Loucy (cell line): ENCODE results near the gene CDC7.

Experiments used
- H2AFZ ChIP-seq: fragments of 200-600 bp; sonication (generic); 2 replicates; pipeline ENCODE4 v1.6.0; 2016; ENCODE audit warnings: antibody characterized with exemption, mild to moderate bottlenecking, low read length, moderate library complexity
- H3F3A ChIP-seq: fragments of 200-600 bp; 2 replicates; pipeline ENCODE4 v1.6.0; 2016; ENCODE audit warnings: antibody characterized with exemption, low read depth, mild to moderate bottlenecking
- H3K27me3 ChIP-seq: fragments of 200-600 bp; sonication (generic); 2 replicates; pipeline ENCODE4 v1.6.1; 2014; ENCODE audit warnings: low read length, mild to moderate bottlenecking; ENCODE audit not compliant: insufficient read depth, poor library complexity, severe bottlenecking
- H3K36me3 ChIP-seq: fragments of 200-600 bp; sonication (generic); 2 replicates; pipeline ENCODE4 v1.6.1; 2016; ENCODE audit warnings: low read length; ENCODE audit not compliant: insufficient read depth
- H3K4me1 ChIP-seq: fragments of 200-600 bp; sonication (generic); 2 replicates; pipeline ENCODE4 v1.5.1; 2014; ENCODE audit warnings: low read length, mild to moderate bottlenecking; ENCODE audit not compliant: insufficient read depth, poor library complexity, severe bottlenecking
- H3K4me2 ChIP-seq: fragments of 200-600 bp; sonication (generic); 2 replicates; pipeline ENCODE4 v1.6.0; 2014; ENCODE audit warnings: antibody characterized with exemption, low read length, low read depth, mild to moderate bottlenecking; ENCODE audit not compliant: poor library complexity, severe bottlenecking
- H3K4me3 ChIP-seq: fragments of 200-600 bp; sonication (generic); 2 replicates; pipeline ENCODE4 v1.5.1; 2014; ENCODE audit warnings: low read length, mild to moderate bottlenecking, mixed read lengths; ENCODE audit not compliant: poor library complexity, severe bottlenecking
- H3K79me2 ChIP-seq: fragments of 200-600 bp; sonication (generic); 2 replicates; pipeline ENCODE4 v1.6.1; 2014; ENCODE audit warnings: low read length; ENCODE audit not compliant: insufficient read depth
- H3K9ac ChIP-seq: fragments of 200-600 bp; sonication (generic); 2 replicates; pipeline ENCODE4 v1.6.0; 2014; ENCODE audit warnings: mild to moderate bottlenecking, low read depth, low read length, moderate library complexity; ENCODE audit not compliant: poor library complexity, severe bottlenecking
- H3K9me2 ChIP-seq: fragments of 200-600 bp; sonication (generic); replicated peaks from 2 replicates; pipeline ENCODE4 v1.6.1; 2016; ENCODE audit warnings: low read depth, low read length, mixed read lengths
- H3K9me3 ChIP-seq: fragments of 200-600 bp; sonication (generic); 2 replicates; pipeline ENCODE4 v1.6.1; 2014; ENCODE audit warnings: mild to moderate bottlenecking, antibody characterized with exemption, low read length, low read depth; ENCODE audit not compliant: insufficient read depth
- H4K20me1 ChIP-seq: fragments of 200-600 bp; sonication (generic); 2 replicates; pipeline ENCODE4 v1.6.0; 2014; ENCODE audit warnings: antibody characterized with exemption, low read length, mild to moderate bottlenecking; ENCODE audit not compliant: insufficient read depth, poor library complexity, severe bottlenecking
- CTCF ChIP-seq: fragments of 200-600 bp; sonication (generic); conservative IDR thresholded peaks from 2 replicates; pipeline ENCODE4 v1.5.1; 2014; ENCODE audit warnings: mild to moderate bottlenecking, antibody characterized with exemption, low read length
- EZH2phosphoT487 ChIP-seq: fragments of 200-600 bp; IDR thresholded peaks from 2 replicates; pipeline ENCODE4 v1.6.1; 2018; ENCODE audit warnings: antibody characterized with exemption, mild to moderate bottlenecking, moderate library complexity, borderline replicate concordance

The CDC7 gene

GRCh38 chr1:91552091-91552490 lies 51.4 kb downstream of the CDC7 start:
- no peak overlapping the region for H3K4me2 ChIP-seq
- H3K36me3 ChIP-seq: no peaks in the 10 kb centered on the region
- no peaks in the 10 kb centered on the region for H3K9me3 ChIP-seq
- no peaks in the 10 kb centered on the region for H3K9me2 ChIP-seq
- H4K20me1 ChIP-seq: no peaks in the 10 kb centered on the region
- TF ChIP-seq EZH2phosphoT487 (no peak), CTCF (no peak)
- no peaks in the 10 kb centered on the region for H3K27me3 ChIP-seq
- no peak overlapping the region for H3K4me3 ChIP-seq
- H3F3A ChIP-seq: peaks cover 4% of the 10 kb centered on the region; the same call in 1 of the 2 replicates
- no peak overlapping the region for H2AFZ ChIP-seq
- H3K79me2 ChIP-seq: no peaks in the 10 kb centered on the region
- no peak overlapping the region for H3K9ac ChIP-seq
- H3K4me1 ChIP-seq: peaks cover 43% of the 10 kb centered on the region

DNA sequence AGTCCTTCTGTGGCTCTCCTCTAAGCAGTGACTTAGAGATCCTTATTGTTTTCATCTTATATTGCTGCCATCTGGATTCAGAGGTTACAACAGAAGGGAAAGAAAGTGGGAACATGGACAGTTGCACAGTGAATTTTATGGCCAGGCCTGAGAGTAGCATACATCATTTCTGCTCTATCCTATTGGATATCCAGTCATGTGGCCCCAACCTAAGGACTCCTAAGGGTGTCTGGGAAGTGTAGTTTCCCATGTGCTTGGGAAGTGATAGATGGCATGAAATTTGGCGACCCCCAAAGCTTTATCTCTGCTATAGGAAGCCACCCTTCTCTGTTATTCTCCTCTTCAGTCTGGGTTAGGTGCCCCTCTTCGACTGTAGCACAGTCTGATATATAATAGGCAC lies 51.9 kb downstream of the CDC7 start:
- H3K9ac ChIP-seq: no peak overlapping the region
- no peaks in the 10 kb centered on the region for H3K36me3 ChIP-seq
- H3K9me2 ChIP-seq: no peaks in the 10 kb centered on the region
- H3K27me3 ChIP-seq: no peaks in the 10 kb centered on the region
- no peaks in the 10 kb centered on the region for H3K79me2 ChIP-seq
- H3K4me2 ChIP-seq: no peak overlapping the region
- H3K4me3 ChIP-seq: no peak overlapping the region
- no peak overlapping the region for H2AFZ ChIP-seq
- no peaks in the 10 kb centered on the region for H4K20me1 ChIP-seq
- H3F3A ChIP-seq: peaks cover 4% of the 10 kb centered on the region; the same call in 1 of the 2 replicates
- H3K4me1 ChIP-seq: peaks cover 38% of the 10 kb centered on the region
- no peak for TF ChIP-seq CTCF
- TF ChIP-seq EZH2phosphoT487: no peak
- H3K9me3 ChIP-seq: no peaks in the 10 kb centered on the region

DNA sequence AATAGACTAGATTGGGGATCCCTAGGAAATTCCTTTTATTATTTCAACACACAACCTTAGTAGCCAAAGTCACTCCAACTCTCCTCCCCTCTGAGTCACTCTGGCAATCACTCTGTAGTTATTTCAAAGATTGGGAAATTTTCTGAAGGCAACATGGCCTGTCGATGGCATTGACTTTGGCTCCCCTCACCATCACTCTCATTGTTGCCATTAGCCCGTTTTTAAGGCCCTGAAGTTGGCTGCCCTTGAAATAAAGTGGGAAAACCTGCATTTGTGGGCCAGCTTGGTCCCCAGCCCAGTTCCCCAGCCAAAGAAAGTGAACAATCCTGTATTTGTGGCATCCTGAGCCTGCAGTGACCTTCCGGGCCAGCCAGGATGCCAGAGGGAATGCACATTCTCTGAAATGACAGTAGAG lies 52.5 kb downstream of the CDC7 start:
- no peaks in the 10 kb centered on the region for H4K20me1 ChIP-seq
- no peaks in the 10 kb centered on the region for H3K79me2 ChIP-seq
- TF ChIP-seq CTCF (no peak), EZH2phosphoT487 (no peak)
- no peak overlapping the region for H2AFZ ChIP-seq
- H3K4me3 ChIP-seq: no peak overlapping the region
- peaks cover 32% of the 10 kb centered on the region for H3K4me1 ChIP-seq
- peaks cover 4% of the 10 kb centered on the region; the same call in 1 of the 2 replicates for H3F3A ChIP-seq
- H3K36me3 ChIP-seq: no peaks in the 10 kb centered on the region
- H3K4me2 ChIP-seq: no peak overlapping the region
- H3K9ac ChIP-seq: no peak overlapping the region
- no peaks in the 10 kb centered on the region for H3K9me2 ChIP-seq
- H3K27me3 ChIP-seq: no peaks in the 10 kb centered on the region
- H3K9me3 ChIP-seq: no peaks in the 10 kb centered on the region
